Measurements from ENCODE around the gene POLE. TPM values are rescaled to one million over a fixed set of nuclear protein-coding genes. Genes with fewer than 3 reads are reported as not detected.

Gene POLE
- total RNA-seq, 1 experiment from 2014 or later, result 62.9 TPM

DNA sequence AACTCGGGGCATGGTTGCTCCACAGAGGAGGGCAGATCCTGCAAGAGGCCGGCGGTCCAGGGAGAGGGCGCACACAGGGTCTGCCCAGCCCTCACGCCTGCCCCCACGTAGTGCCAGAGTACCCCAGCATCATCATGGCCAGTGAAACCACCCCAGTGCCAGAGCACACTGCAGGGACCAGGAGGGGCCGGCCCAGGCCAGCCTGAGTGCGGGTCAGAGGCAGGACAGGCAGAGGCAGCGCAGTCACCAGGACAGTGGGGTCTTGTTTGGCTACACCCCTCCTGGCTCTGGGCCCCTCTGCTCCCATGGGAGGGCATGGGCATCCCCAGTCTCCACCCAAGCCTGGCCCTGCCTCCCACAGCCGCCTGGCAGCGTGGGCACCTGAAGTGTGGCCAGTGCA lies 111.5 kb downstream of the POLE start:
- Histone ChIP-seq H3K79me2 (ENCODE audit: low read depth) (no peaks in the 10 kb centered on the region), H3K9me3 (ENCODE audit: insufficient read depth, low read depth) (no peaks in the 10 kb centered on the region), H2AFZ (no peak overlapping the region), H3K27me3 (ENCODE audit: insufficient read depth, low read depth) (no peaks in the 10 kb centered on the region), H3K27ac (no peak overlapping the region), H3K4me1 (replicated peaks; ENCODE audit: insufficient read depth) (no peaks in the 10 kb centered on the region), H3K36me3 (ENCODE audit: low read depth) (no peaks in the 10 kb centered on the region), H3K4me2 (no peak overlapping the region), H3K4me3 (no peak overlapping the region), H4K20me1 (ENCODE audit: insufficient read depth) (peaks cover 6% of the 10 kb centered on the region; the same call in 1 of the 2 replicates), H3K9me2 (ENCODE audit: insufficient read depth) (no peaks in the 10 kb centered on the region), H3F3A (ENCODE audit: insufficient read depth, low read depth) (no peaks in the 10 kb centered on the region)
- CTCF ChIA-PET, result no interaction called here
- intact Hi-C loops (cut with micrococcal nuclease; ENCODE audit: unreplicated experiment), result no loop called here
- POLR2A ChIA-PET (ENCODE audit: unreplicated experiment), result no interaction called here
- DNase-seq, result no peak
- BruUV-seq (replicated peaks), result no TSS peak
- TF ChIP-seq EZH2 (IDR thresholded peaks at IDR 0.05; ENCODE audit: low read depth), result no peak

DNA sequence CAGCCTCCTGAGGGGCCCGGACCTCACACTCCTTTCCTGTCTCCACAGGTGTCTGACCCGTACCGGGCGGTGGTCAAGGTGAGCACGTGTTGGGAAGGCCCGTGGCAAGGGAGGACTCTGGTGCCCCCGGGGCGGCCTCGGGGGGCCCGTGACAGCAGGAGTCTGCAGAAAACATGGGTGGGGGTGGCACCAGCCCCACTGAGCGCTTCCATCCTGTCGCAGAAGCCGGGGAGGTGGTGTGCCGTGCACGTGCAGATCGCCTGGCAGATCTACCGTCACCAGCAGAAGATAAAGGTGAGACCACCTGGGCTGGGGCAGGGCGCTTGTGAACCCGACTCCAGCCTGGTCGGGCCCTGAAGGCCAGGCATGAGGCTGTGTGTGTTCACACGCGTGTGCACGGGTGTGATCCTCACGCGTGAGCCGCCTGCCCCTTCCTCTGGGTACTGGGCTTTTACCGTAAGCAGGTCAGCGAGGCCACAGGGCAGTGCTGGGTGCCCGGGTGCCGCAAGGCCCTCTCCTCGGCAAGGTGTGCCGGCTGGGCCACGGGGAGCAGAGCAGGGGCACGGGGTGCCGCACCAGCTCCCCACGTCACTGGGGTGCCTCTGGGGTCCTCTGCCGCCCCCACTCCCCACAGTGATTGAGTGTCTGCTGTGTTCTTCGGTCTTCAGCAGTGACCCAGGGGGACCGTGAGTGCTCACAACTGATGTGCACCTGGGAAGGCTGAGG lies 112.7 kb downstream of the POLE start:
- TF ChIP-seq, protein P1, sequence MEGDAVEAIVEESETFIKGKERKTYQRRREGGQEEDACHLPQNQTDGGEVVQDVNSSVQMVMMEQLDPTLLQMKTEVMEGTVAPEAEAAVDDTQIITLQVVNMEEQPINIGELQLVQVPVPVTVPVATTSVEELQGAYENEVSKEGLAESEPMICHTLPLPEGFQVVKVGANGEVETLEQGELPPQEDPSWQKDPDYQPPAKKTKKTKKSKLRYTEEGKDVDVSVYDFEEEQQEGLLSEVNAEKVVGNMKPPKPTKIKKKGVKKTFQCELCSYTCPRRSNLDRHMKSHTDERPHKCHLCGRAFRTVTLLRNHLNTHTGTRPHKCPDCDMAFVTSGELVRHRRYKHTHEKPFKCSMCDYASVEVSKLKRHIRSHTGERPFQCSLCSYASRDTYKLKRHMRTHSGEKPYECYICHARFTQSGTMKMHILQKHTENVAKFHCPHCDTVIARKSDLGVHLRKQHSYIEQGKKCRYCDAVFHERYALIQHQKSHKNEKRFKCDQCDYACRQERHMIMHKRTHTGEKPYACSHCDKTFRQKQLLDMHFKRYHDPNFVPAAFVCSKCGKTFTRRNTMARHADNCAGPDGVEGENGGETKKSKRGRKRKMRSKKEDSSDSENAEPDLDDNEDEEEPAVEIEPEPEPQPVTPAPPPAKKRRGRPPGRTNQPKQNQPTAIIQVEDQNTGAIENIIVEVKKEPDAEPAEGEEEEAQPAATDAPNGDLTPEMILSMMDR (conservative IDR thresholded peaks at IDR 0.05), result no peak
- TF ChIP-seq EZH2 (IDR thresholded peaks at IDR 0.05; ENCODE audit: low read depth), result no peak
- Histone ChIP-seq H3K79me2 (ENCODE audit: low read depth) (no peaks in the 10 kb centered on the region), H3K4me2 (no peak overlapping the region), H4K20me1 (ENCODE audit: insufficient read depth) (no peaks in the 10 kb centered on the region; the same call in 1 of the 2 replicates), H3K4me1 (replicated peaks; ENCODE audit: insufficient read depth) (no peaks in the 10 kb centered on the region), H3K27me3 (ENCODE audit: insufficient read depth, low read depth) (no peaks in the 10 kb centered on the region), H2AFZ (no peak overlapping the region), H3K9me3 (ENCODE audit: insufficient read depth, low read depth) (no peaks in the 10 kb centered on the region), H3K4me3 (no peak overlapping the region), H3K36me3 (ENCODE audit: low read depth) (no peaks in the 10 kb centered on the region), H3F3A (ENCODE audit: insufficient read depth, low read depth) (no peaks in the 10 kb centered on the region), H3K9me2 (ENCODE audit: insufficient read depth) (no peaks in the 10 kb centered on the region), H3K27ac (no peak overlapping the region)
- intact Hi-C loops (cut with micrococcal nuclease; ENCODE audit: unreplicated experiment), result no loop called here
- no peak for DNase-seq
- CTCF ChIA-PET, result no interaction called here
- POLR2A ChIA-PET (ENCODE audit: unreplicated experiment), result no interaction called here
- no TSS peak for BruUV-seq (replicated peaks)

Small RNA genes within 50 kb of the gene (microRNA-seq; reads per million reads assigned to microRNA genes)
- gene MIR6763 (ENCODE audit: borderline number of aligned reads, borderline replicate concordance), result not detected

Other genes with a start within 250 kb of the POLE start
- gene FBRSL1, start 197.2 kb downstream of the POLE start, total RNA-seq (2021), result 59.5 and 76.1 TPM in 2 replicates
- not detected in 2 replicates for gene LRCOL1, start 76.8 kb downstream of the POLE start, total RNA-seq (2021)
- not detected in 2 replicates for gene P2RX2, start 68.6 kb downstream of the POLE start, total RNA-seq (2021)
- gene PXMP2, start 245 bp upstream of the POLE start, total RNA-seq (2021), result 38.6 and 43.9 TPM in 2 replicates
- gene PGAM5, start 23.5 kb upstream of the POLE start, total RNA-seq (2021), result 50.2 and 59.0 TPM in 2 replicates
- gene ANKLE2, start 74.5 kb upstream of the POLE start, total RNA-seq (2021), result 102 and 123 TPM in 2 replicates
- 69.3 and 72.7 TPM in 2 replicates for gene GOLGA3, start 141.5 kb upstream of the POLE start, total RNA-seq (2021)
- gene CHFR, start 200.3 kb upstream of the POLE start, total RNA-seq (2021), result 15.5 and 17.8 TPM in 2 replicates